Measurements from ENCODE around the gene PAPOLG.

DNA sequence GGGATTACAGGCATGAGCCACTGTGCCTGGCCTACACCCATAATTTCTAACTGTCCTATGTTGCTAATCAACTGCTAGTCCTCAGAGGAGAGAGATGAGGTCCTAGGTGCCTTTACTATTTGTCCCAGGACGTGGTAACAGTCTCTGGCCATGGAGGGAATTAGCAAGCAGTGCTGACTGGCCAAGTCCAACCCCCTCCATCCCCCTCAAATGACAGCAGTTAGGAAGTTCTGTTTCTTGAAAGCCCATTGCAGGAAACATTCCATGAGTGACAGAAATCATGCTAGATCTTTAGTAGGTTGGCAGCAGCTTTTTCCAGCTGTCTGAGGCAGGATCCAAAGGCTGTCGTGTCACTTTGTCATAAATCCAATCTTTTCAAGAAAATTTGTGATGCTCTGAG, 69.6 kb downstream of the PAPOLG start:
- TF ChIP-seq, protein P1, sequence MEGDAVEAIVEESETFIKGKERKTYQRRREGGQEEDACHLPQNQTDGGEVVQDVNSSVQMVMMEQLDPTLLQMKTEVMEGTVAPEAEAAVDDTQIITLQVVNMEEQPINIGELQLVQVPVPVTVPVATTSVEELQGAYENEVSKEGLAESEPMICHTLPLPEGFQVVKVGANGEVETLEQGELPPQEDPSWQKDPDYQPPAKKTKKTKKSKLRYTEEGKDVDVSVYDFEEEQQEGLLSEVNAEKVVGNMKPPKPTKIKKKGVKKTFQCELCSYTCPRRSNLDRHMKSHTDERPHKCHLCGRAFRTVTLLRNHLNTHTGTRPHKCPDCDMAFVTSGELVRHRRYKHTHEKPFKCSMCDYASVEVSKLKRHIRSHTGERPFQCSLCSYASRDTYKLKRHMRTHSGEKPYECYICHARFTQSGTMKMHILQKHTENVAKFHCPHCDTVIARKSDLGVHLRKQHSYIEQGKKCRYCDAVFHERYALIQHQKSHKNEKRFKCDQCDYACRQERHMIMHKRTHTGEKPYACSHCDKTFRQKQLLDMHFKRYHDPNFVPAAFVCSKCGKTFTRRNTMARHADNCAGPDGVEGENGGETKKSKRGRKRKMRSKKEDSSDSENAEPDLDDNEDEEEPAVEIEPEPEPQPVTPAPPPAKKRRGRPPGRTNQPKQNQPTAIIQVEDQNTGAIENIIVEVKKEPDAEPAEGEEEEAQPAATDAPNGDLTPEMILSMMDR (IDR thresholded peaks at IDR 0.05; ENCODE audit: insufficient read depth, low read length, poor library complexity, severe bottlenecking), result no peak
- no peak for TF ChIP-seq EZH2phosphoT487 (conservative IDR thresholded peaks at IDR 0.05; ENCODE audit: low read length)

All from SU-DHL-6 (cell line).